Activated B cell treated with CpG ODN at 0.5 μM for 24 hours (primary cell): ENCODE data around the gene CHST10. TPM values are rescaled to one million over a fixed set of nuclear protein-coding genes. Genes with fewer than 3 reads are reported as not detected.
A peak's percentile ranks its signal among the peaks of the same experiment; 100 is the strongest.
"Not testable (repeated sequence)": the region's sequence is repeated elsewhere in the genome, so short reads cannot be mapped to it uniquely, and the experiment has no call there.

Experiments used
- ATAC-seq: fragments of 200-7000 bp; cut with Tn5 transposase; one replicate; pipeline ENCODE4 v1.10.0; 2021; ENCODE audit warnings: low read depth, mild to moderate bottlenecking, moderate library complexity
- CTCF ChIA-PET: fragments of 350-600 bp; sonication (Branson Sonifier 250); formaldehyde crosslinking; loops from one replicate; lab custom pipeline; 2021; ENCODE audit warnings: antibody characterized with exemption; lab: Charles Lee
- POLR2A ChIA-PET: fragments of 350-600 bp; sonication (Branson Sonifier 250); formaldehyde crosslinking; loops from one replicate; lab custom pipeline; 2021; ENCODE audit warnings: antibody characterized with exemption; lab: Charles Lee
- DNase-seq: peaks from one replicate; pipeline ENCODE4 v3.0.0; 2022
- H3K27ac Mint-ChIP-seq: one replicate; pipeline ENCODE4 v1.8.0; 2020; ENCODE audit warnings: mixed read lengths
- H3K27me3 Mint-ChIP-seq: one replicate; pipeline ENCODE4 v1.8.0; 2021; ENCODE audit warnings: mixed read lengths
- H3K36me3 Mint-ChIP-seq: one replicate; pipeline ENCODE4 v1.8.0; 2021; ENCODE audit warnings: low read depth, mixed read lengths
- H3K4me1 Mint-ChIP-seq: one replicate; pipeline ENCODE4 v1.8.0; 2021; ENCODE audit warnings: mixed read lengths
- H3K4me3 Mint-ChIP-seq: one replicate; pipeline ENCODE4 v1.8.0; 2020; ENCODE audit warnings: mild to moderate bottlenecking, mixed read lengths
- H3K9me3 Mint-ChIP-seq: one replicate; pipeline ENCODE4 v1.8.0; 2020; ENCODE audit warnings: mixed read lengths
- intact Hi-C: fragments of 100-400 bp; cut with micrococcal nuclease; formaldehyde crosslinking; loops from one replicate; pipeline ENCODE4 v1.15.1; 2024
- total RNA-seq: library from RNA; stranded (reverse); gene quantifications from 2 replicates; pipeline ENCODE4 v1.2.3, GENCODE V29; 2022
- TF ChIP-seq, protein P1 (sequence below): fragments of 200-600 bp; IDR thresholded peaks from one replicate; pipeline ENCODE4 v1.8.0; 2022; ENCODE audit warnings: antibody characterized with exemption, mild to moderate bottlenecking

The CHST10 gene
- total RNA-seq = 19.8 and 21.0 TPM in 2 replicates

- peaks cover 18% of the 10 kb centered on the region for H3K4me1 Mint-ChIP-seq
- H3K36me3 Mint-ChIP-seq = peaks cover 21% of the 10 kb centered on the region
- CTCF ChIA-PET = no interaction called here
- TF ChIP-seq, protein P1, sequence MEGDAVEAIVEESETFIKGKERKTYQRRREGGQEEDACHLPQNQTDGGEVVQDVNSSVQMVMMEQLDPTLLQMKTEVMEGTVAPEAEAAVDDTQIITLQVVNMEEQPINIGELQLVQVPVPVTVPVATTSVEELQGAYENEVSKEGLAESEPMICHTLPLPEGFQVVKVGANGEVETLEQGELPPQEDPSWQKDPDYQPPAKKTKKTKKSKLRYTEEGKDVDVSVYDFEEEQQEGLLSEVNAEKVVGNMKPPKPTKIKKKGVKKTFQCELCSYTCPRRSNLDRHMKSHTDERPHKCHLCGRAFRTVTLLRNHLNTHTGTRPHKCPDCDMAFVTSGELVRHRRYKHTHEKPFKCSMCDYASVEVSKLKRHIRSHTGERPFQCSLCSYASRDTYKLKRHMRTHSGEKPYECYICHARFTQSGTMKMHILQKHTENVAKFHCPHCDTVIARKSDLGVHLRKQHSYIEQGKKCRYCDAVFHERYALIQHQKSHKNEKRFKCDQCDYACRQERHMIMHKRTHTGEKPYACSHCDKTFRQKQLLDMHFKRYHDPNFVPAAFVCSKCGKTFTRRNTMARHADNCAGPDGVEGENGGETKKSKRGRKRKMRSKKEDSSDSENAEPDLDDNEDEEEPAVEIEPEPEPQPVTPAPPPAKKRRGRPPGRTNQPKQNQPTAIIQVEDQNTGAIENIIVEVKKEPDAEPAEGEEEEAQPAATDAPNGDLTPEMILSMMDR = no peak
- ATAC-seq (peak; percentile 96), DNase-seq (peak; percentile 74)
- H3K4me3 Mint-ChIP-seq = peak within 1 kb of the TSS; percentile 94
- no peaks in the 10 kb centered on the region for H3K27me3 Mint-ChIP-seq
- intact Hi-C loops = loop anchor here (1.0 to 5.0 kb wide), 4 partner anchors 22 to 925 kb away; partner anchors contain the start of genes PDCL3 and REV1
- no peaks in the 10 kb centered on the region for H3K9me3 Mint-ChIP-seq
- peak within 1 kb of the TSS; percentile 80 for H3K27ac Mint-ChIP-seq
- POLR2A ChIA-PET = interaction anchor here (1.1 to 1.9 kb wide), 3 partner anchors 22 to 164 kb away, joined by 5 to 12 read pairs (median 6); partner anchors contain the start of gene PDCL3
These were observed at the start of gene CHST10 for GRCh38 chr2:100416935-100417710. Gene CHST10 (minus strand): TSS chr2:100417668. CDS start chr2:100406675, 10,993 bp downstream.

- DNase-seq = no peak
- H3K4me3 Mint-ChIP-seq = no peak overlapping the region
- no peaks in the 10 kb centered on the region for H3K36me3 Mint-ChIP-seq
- H3K27me3 Mint-ChIP-seq = peaks cover 18% of the 10 kb centered on the region
- no peaks in the 10 kb centered on the region for H3K4me1 Mint-ChIP-seq
- H3K27ac Mint-ChIP-seq = no peak overlapping the region
- intact Hi-C loops = no loop called here
- no peak for ATAC-seq
- TF ChIP-seq, protein P1 = no peak
- H3K9me3 Mint-ChIP-seq = peaks cover 15% of the 10 kb centered on the region
- ChIA-PET POLR2A (no interaction called here), CTCF (no interaction called here)
These were observed 43.5 kb upstream of the CHST10 start for GRCh38 chr2:100460904-100461530.

DNA sequence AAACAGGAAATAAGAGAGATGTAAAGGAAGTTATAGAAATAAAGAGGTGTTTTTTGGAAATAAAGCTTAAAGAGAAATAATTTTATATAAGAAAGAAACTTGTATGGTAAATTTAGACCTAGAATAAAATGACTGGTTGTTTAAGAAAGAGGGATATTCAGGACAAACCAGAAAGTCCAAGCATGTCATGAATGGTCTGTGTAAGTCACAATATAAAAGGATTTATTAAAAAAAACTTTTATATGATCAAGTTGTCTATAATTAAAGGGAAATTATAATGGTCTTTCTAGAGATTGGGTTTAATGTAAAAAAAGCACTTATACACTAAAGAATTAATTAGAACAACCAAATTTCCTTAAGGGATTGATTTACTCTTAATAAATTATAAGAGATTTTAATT is 38.9 kb upstream of the CHST10 start:
- CTCF ChIA-PET, ATAC-seq, intact Hi-C loops, H3K4me1 Mint-ChIP-seq, H3K27ac Mint-ChIP-seq, H3K27me3 Mint-ChIP-seq, H3K36me3 Mint-ChIP-seq, POLR2A ChIA-PET, H3K4me3 Mint-ChIP-seq, DNase-seq: not testable (repeated sequence)
- peaks cover 19% of the 10 kb centered on the region for H3K9me3 Mint-ChIP-seq

DNA sequence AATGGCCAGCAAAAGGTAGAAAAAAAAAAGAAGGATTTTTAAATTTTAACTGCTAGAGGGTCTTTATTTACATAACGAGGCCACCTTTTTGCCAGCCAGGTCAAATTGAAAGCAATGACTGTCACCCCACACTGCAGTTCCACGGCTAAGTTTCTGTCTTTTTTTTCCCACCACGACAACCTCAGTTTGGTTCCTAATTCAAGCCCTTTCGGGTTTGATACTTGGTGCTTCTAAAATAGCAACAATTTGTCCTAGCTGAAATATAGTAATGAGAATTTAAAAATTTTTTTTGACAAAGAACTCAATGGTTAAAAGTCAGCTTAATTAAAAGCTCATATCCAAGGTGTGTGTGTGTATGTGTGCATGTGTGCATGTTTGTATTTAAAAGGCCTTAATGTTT is 36.4 kb upstream of the CHST10 start:
- peaks cover 2% of the 10 kb centered on the region for H3K36me3 Mint-ChIP-seq
- peaks cover 2% of the 10 kb centered on the region for H3K4me1 Mint-ChIP-seq
- ChIA-PET POLR2A (interaction anchor here (0.6 kb wide), 1 partner anchor 163 kb away, joined by 3 read pairs; no protein-coding TSS in a partner anchor), CTCF (no interaction called here)
- no peak overlapping the region for H3K27ac Mint-ChIP-seq
- TF ChIP-seq, protein P1 = no peak
- ATAC-seq (no peak), DNase-seq (no peak)
- intact Hi-C loops = no loop called here
- H3K9me3 Mint-ChIP-seq = peaks cover 12% of the 10 kb centered on the region
- peaks cover 4% of the 10 kb centered on the region for H3K27me3 Mint-ChIP-seq
- no peak overlapping the region for H3K4me3 Mint-ChIP-seq

DNA sequence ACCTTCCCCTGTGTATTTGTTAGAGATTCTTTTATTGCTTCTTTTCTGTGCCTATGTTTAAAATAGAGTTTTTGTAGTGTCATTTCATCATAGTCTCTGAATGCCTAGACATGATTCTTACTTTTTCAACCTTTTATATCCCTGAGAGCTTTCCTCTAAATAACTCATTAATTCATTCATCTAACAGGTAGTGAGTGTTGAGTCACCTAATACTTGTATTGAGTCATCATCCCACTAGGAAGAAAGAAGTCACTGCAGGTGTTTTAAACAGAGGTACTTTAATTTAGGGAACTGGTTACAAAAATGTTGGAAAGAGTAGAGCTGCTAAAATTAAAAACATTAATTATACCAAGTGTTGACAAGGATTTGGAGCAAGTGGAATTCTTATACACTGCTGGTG is 34.3 kb upstream of the CHST10 start:
- intact Hi-C loops = no loop called here
- peaks cover 5% of the 10 kb centered on the region for H3K9me3 Mint-ChIP-seq
- DNase-seq = no peak
- H3K27me3 Mint-ChIP-seq = peaks cover 4% of the 10 kb centered on the region
- ChIA-PET CTCF (no interaction called here), POLR2A (no interaction called here)
- peaks cover 2% of the 10 kb centered on the region for H3K36me3 Mint-ChIP-seq
- H3K4me1 Mint-ChIP-seq = peaks cover 2% of the 10 kb centered on the region
- no peak overlapping the region for H3K27ac Mint-ChIP-seq
- H3K4me3 Mint-ChIP-seq = no peak overlapping the region
- no peak for ATAC-seq
- TF ChIP-seq, protein P1 = no peak
